ENCODE measurements around the gene MAEA. TPM values are rescaled to one million over a fixed set of nuclear protein-coding genes. Genes with fewer than 3 reads are reported as not detected.

The MAEA gene
- total and polyA plus RNA-seq, 2 of the 8 experiments (the other 6 are each of a cell fraction or from before 2014, with no cell fraction given) = 75.8 to 133 TPM

DNA sequence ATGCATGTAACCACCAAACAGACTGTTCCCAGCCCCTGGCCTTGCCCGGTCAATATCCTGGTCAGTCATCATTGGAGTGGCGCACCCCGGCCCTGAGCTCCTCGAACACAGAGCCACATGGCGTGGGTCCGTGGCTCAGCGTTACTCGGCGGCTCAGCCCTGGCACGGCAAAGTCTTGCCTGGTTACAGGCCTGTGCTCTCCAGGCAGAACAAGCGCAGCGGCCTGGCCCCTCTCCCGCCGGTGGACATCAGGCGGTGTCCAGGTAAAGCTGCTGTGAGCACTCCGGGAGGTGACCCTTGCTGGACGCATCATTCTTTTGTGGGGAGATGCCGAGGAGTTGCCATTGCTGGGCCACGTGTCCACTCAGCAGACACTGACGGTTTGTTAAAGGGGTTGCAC, 51.2 kb downstream of the MAEA start:
- no peak overlapping the region for H2AK5ac ChIP-seq (ENCODE audit: low read depth, low read length)
- ChIA-PET CTCF (ENCODE audit: partially characterized antibody) (interaction anchor here (1.0 to 1.3 kb wide), 2 partner anchors 9 to 13 kb away, joined by 3 read pairs; no protein-coding TSS in a partner anchor), POLR2A (ENCODE audit: partially characterized antibody) (interaction anchor here (1.2 to 2.5 kb wide), 3 partner anchors 11 to 93 kb away, joined by 3 to 8 read pairs (median 6); partner anchors contain the start of gene CTBP1)
- no peak overlapping the region for H2BK12ac ChIP-seq (ENCODE audit: low read depth, low read length)
- 94% methylated on average over 20 of the region's 20 CpGs; no CpG with 5 or more reads in 1 of the 2 experiments for WGBS, 2 experiments (ENCODE audit: extremely low coverage in 1 of 2, insufficient coverage in 1 of 2, insufficient read length in 1 of 2, insufficient replicate concordance in 2 of 2, low coverage in 1 of 2, low lambda C conversion rate in 2 of 2, missing lambda C conversion rate in 1 of 2)
- H2BK15ac ChIP-seq (ENCODE audit: low read length) = no peak overlapping the region
- FAIRE-seq (no peak), DNase-seq (ENCODE audit: low read depth in 1 of 2, low spot score in 2 of 2) (no peak)
- no peak overlapping the region for H4K91ac ChIP-seq (replicated peaks; ENCODE audit: insufficient read length, low read length)
- peaks cover 0 to 4% of the 10 kb centered on the region in 2 experiments; a peak in 1 of 4 replicates for H3K79me2 ChIP-seq (ENCODE audit: control insufficient read depth in 1 of 2, insufficient read depth in 2 of 2, low read length in 2 of 2)
- H2BK20ac ChIP-seq (ENCODE audit: low read length) = no peak overlapping the region
- H3K4ac ChIP-seq (replicated peaks; ENCODE audit: insufficient read length, low read depth, low read length) = no peak overlapping the region
- H3K14ac ChIP-seq (ENCODE audit: insufficient read length) = no peak overlapping the region
- no peak overlapping the region for H3K4me3 ChIP-seq (ENCODE audit: extremely low read depth in 1 of 4, insufficient read depth in 2 of 4, low read depth in 3 of 4, low read length in 4 of 4)
- no peak overlapping the region for H3K27ac ChIP-seq (ENCODE audit: low read depth, low read length)
- peaks cover 5 to 17% of the 10 kb centered on the region in 2 experiments for H4K20me1 ChIP-seq (replicated peaks in 1 of 2; ENCODE audit: control insufficient read depth in 1 of 2, insufficient read depth in 2 of 2, low read length in 2 of 2)
- H3K9ac ChIP-seq (replicated peaks in 1 of 4; ENCODE audit: extremely low read depth in 1 of 4, low read depth in 3 of 4, low read length in 3 of 4) = no peak overlapping the region
- no peak overlapping the region for H3K23ac ChIP-seq (ENCODE audit: insufficient read length)
- H3K18ac ChIP-seq (ENCODE audit: extremely low read depth, low read length) = no peak overlapping the region
- H4K8ac ChIP-seq (ENCODE audit: extremely low read depth, insufficient read depth, low read length) = no peak overlapping the region
- H3K27me3 ChIP-seq (replicated peaks in 1 of 4; ENCODE audit: control insufficient read depth in 3 of 4, extremely low read depth in 1 of 4, insufficient read depth in 3 of 4, low read length in 3 of 4) = no peaks in the 10 kb centered on the region
- H3K4me2 ChIP-seq (ENCODE audit: insufficient read depth in 1 of 2, low read depth in 2 of 2, low read length in 2 of 2) = no peak overlapping the region
- no peaks in the 10 kb centered on the region; a peak in 1 of 7 replicates for H3K4me1 ChIP-seq (replicated peaks in 1 of 4; ENCODE audit: control insufficient read depth in 3 of 4, insufficient read depth in 4 of 4, low read length in 3 of 4)
- H2BK5ac ChIP-seq (ENCODE audit: low read depth, low read length) = no peak overlapping the region
- H4K5ac ChIP-seq (ENCODE audit: insufficient read length, low read depth, low read length) = no peak overlapping the region
- no peak overlapping the region for H3K56ac ChIP-seq (replicated peaks; ENCODE audit: insufficient read length, low read depth, low read length)
- no peaks in the 10 kb centered on the region; the same call in 1 of the 2 replicates for H3K79me1 ChIP-seq (ENCODE audit: low read depth, low read length)
- TF ChIP-seq YY1 (IDR thresholded peaks at IDR 0.05; ENCODE audit: low read depth, low read length) = no peak
- TF ChIP-seq SP4 (IDR thresholded peaks at IDR 0.05; ENCODE audit: low read length) = no peak
- no peak for TF ChIP-seq TEAD4 (IDR thresholded peaks at IDR 0.05; ENCODE audit: low read depth, low read length)
- no peak for TF ChIP-seq SIN3A (conservative IDR thresholded peaks at IDR 0.05 in 1 of 2, IDR thresholded peaks at IDR 0.05 in 1 of 2; ENCODE audit: low read depth in 1 of 2, low read length in 2 of 2)
- TF ChIP-seq RFX5 (IDR thresholded peaks at IDR 0.05; ENCODE audit: borderline replicate concordance, low read depth, low read length) = no peak
- TF ChIP-seq KDM1A (IDR thresholded peaks at IDR 0.05; ENCODE audit: borderline replicate concordance, low read length) = no peak
- no peak for TF ChIP-seq EP300 (IDR thresholded peaks at IDR 0.05; ENCODE audit: borderline replicate concordance in 1 of 2, low read depth in 2 of 2, low read length in 2 of 2)
- TF ChIP-seq CHD1 (IDR thresholded peaks at IDR 0.05; ENCODE audit: low read depth, low read length) = no peak
- no peak for TF ChIP-seq RXRA (IDR thresholded peaks at IDR 0.05; ENCODE audit: insufficient read depth, low read depth, low read length)
- no peak for TF ChIP-seq SP2 (IDR thresholded peaks at IDR 0.05; ENCODE audit: low read length)
- TF ChIP-seq SIX5 (IDR thresholded peaks at IDR 0.05; ENCODE audit: low read depth, low read length) = no peak
- TF ChIP-seq HDAC6 (IDR thresholded peaks at IDR 0.05; ENCODE audit: low read depth, low read length) = no peak
- no peak for TF ChIP-seq MAX (IDR thresholded peaks at IDR 0.05)
- no peak for TF ChIP-seq NRF1 (IDR thresholded peaks at IDR 0.05; ENCODE audit: low read depth, low read length)
- no peaks in the 10 kb centered on the region for H3K9me3 ChIP-seq (ENCODE audit: insufficient read depth in 2 of 2, low read depth in 1 of 2, low read length in 1 of 2)
- peaks cover 3% of the 10 kb centered on the region for H3K23me2 ChIP-seq (ENCODE audit: low read depth, low read length)
- no peak overlapping the region for H2BK120ac ChIP-seq (replicated peaks; ENCODE audit: low read depth, low read length)
- H3K36me3 ChIP-seq (ENCODE audit: control insufficient read depth in 2 of 4, insufficient read depth in 4 of 4, low read length in 3 of 4) = peaks cover 10 to 51% (median 39%) of the 10 kb centered on the region in 4 experiments
- no peak overlapping the region for H2AFZ ChIP-seq (ENCODE audit: low read length)

Data from H1 (cell line).